ENCODE results near the gene EVI2A.

EVI2A gene

GRCh38 chr17:31286587-31286986, 34.8 kb downstream of the EVI2A start:
- no peak for TF ChIP-seq CTCF (IDR thresholded peaks at IDR 0.05; ENCODE audit: extremely low read depth, insufficient read depth, missing control alignments)
- no peak for DNase-seq (ENCODE audit: low spot score)
- in situ Hi-C loops (cut with MboI; ENCODE audit: low pct_unique_long_range_greater_than_20kb, low sequenced_read_pairs, unreplicated experiment) = no loop called here

GRCh38 chr17:31283841-31284240, 37.6 kb downstream of the EVI2A start:
- DNase-seq (ENCODE audit: low spot score) = no peak
- in situ Hi-C loops (cut with MboI; ENCODE audit: low pct_unique_long_range_greater_than_20kb, low sequenced_read_pairs, unreplicated experiment) = no loop called here

DNA sequence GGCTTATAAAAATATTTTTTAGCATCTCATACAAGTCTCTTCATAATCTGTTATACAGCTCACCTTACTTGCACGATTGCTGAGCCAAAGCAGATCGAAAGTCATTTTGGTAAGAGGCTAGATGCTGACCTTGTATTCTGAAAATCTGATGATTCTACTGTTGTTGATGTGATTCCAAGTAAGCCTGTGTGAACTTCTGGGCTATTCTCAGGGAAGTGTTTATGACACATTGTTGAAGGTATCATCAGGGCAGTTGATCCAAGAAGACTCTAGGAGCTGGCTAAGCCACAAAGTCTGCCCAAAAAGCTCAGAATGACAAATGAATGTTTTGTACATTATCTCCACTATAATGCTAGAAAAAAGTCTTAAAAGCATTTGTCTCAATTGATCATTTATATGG, 40.4 kb downstream of the EVI2A start:
- DNase-seq (ENCODE audit: low spot score) = no peak
- in situ Hi-C loops (cut with MboI; ENCODE audit: low pct_unique_long_range_greater_than_20kb, low sequenced_read_pairs, unreplicated experiment) = no loop called here
- TF ChIP-seq CTCF (IDR thresholded peaks at IDR 0.05; ENCODE audit: extremely low read depth, insufficient read depth, missing control alignments) = no peak

More at GRCh38 chr17:31283841-31284240, 37.6 kb downstream of the EVI2A start:
- no peak for TF ChIP-seq CTCF (IDR thresholded peaks at IDR 0.05; ENCODE audit: extremely low read depth, insufficient read depth, missing control alignments)

DNA sequence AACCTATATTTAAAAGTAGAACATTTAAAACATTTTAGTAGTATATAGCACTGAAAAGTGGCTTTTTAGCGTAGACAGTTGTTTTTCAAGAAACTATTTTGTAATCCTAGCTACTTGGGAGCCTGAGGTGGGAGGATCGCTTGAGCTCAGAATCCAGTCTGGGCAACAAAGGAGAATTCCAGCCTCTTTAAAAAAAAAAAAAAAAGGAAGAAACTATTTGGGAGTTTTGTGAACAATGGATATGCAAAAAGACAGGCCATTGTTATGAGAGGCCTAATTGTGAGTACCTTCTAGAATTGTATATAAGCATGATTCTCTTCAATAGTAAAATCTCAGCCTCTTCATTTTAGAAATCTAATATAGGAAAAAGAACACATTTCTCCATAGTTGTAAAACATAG, 42.0 kb downstream of the EVI2A start:
- no peak for TF ChIP-seq CTCF (IDR thresholded peaks at IDR 0.05; ENCODE audit: extremely low read depth, insufficient read depth, missing control alignments)
- in situ Hi-C loops (cut with MboI; ENCODE audit: low pct_unique_long_range_greater_than_20kb, low sequenced_read_pairs, unreplicated experiment) = no loop called here
- DNase-seq (ENCODE audit: low spot score) = no peak

- no peak for DNase-seq (ENCODE audit: low spot score)
- in situ Hi-C loops (cut with MboI; ENCODE audit: low pct_unique_long_range_greater_than_20kb, low sequenced_read_pairs, unreplicated experiment) = no loop called here
- TF ChIP-seq CTCF (IDR thresholded peaks at IDR 0.05; ENCODE audit: extremely low read depth, insufficient read depth, missing control alignments) = no peak
These were observed 46.3 kb downstream of the EVI2A start for GRCh38 chr17:31275116-31275515.

GRCh38 chr17:31274252-31274651, 47.2 kb downstream of the EVI2A start:
- in situ Hi-C loops (cut with MboI; ENCODE audit: low pct_unique_long_range_greater_than_20kb, low sequenced_read_pairs, unreplicated experiment) = no loop called here
- TF ChIP-seq CTCF (IDR thresholded peaks at IDR 0.05; ENCODE audit: extremely low read depth, insufficient read depth, missing control alignments) = no peak
- DNase-seq (ENCODE audit: low spot score) = no peak

DNA sequence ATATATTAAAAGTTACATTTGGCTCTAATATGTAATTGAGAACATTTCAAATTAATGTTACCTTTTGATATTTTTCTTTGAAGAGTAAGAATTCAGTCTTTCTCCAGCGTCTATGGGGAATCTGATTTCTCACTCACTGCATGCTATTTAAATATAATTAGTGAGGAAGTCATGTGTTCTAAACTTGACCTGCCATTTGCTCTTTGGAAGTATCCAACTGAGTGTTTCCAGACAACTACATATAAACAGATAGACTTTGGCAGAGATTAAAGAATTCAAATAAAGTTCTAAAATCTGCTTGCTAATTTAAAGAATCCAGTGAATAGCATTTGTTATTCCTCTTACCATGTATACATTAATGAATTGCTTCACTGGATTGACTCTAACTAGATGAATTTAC, 47.9 kb downstream of the EVI2A start:
- in situ Hi-C loops (cut with MboI; ENCODE audit: low pct_unique_long_range_greater_than_20kb, low sequenced_read_pairs, unreplicated experiment) = no loop called here
- TF ChIP-seq CTCF (IDR thresholded peaks at IDR 0.05; ENCODE audit: extremely low read depth, insufficient read depth, missing control alignments) = no peak
- no peak for DNase-seq (ENCODE audit: low spot score)
